ENCODE results near the gene UBE2M.
"Not testable (repeated sequence)": the region's sequence is repeated elsewhere in the genome, so short reads cannot be mapped to it uniquely, and the experiment has no call there.

Gene UBE2M

DNA sequence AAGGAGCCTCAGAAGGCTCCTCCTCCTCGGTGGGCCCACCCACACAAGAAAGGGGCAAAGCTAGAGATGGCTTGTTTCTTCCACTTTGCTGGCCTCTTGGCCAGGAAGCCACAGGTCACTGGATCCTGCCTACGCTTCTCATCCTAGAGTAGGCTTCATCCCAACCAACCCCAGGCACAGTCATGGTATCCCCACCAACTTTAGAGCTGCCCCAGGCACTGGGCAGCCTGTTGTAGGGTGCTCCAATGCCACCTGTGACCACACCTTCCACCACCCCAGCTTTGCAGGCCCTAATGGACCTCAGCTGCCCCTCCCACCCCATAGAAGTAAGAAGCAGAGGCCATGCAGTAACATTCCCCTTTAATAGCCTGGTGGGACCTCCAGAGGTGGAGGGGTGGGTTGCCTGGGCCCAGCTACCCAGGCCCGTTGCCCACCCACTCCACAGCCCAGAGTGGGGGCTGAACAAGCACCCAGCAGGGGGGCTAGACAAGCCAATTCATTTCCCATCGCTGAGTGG is 3.0 kb downstream of the UBE2M start:
- DNase-seq, result no peak

- no peak for DNase-seq
These were observed 3.7 kb downstream of the UBE2M start, which contains the start of gene CHMP2A for GRCh38 chr19:58554494-58555368. Gene CHMP2A (minus strand): TSS chr19:58555105. CDS start chr19:58554212, 893 bp downstream.

DNA sequence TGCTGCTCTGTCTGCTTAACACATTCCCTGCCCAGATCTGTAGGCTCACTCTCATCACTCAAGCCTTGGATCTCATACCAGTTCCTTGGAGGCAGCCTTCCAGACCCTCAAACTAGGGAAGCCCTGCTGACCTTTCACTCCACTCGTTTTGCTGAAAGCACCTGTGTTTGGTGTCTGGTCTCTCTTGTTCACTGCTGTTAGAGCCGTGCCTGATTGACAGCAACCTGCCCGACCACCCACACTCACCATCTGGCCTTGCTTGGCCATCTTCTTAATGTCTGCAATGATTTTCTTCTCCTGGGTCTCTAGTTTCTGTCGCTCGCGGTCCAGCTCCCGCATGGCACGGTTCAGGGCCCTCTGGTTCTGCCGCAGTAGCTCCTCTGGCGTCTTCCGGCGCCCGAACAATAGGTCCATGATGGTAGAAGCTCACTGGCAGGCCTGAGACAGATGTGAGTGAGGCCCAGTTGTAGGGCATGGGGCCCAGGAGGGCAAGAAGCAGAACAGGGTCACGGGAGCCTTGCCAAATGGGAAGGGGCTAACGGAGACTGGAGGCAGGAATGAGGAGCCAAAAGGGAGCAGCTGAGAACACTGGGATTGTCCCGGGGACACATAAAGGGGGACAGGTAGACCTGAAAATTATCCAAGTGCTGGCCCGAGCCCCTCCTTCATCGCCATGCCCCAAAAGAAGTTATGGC is 4.5 kb downstream of the UBE2M start:
- DNase-seq, result no peak

GRCh38 chr19:58552655-58553054 is 5.8 kb downstream of the UBE2M start:
- DNase-seq, result no peak

- no peak for DNase-seq
These were observed 6.6 kb downstream of the UBE2M start for GRCh38 chr19:58551577-58552471.

GRCh38 chr19:58551123-58551497 is 7.3 kb downstream of the UBE2M start:
- no peak for DNase-seq

DNA sequence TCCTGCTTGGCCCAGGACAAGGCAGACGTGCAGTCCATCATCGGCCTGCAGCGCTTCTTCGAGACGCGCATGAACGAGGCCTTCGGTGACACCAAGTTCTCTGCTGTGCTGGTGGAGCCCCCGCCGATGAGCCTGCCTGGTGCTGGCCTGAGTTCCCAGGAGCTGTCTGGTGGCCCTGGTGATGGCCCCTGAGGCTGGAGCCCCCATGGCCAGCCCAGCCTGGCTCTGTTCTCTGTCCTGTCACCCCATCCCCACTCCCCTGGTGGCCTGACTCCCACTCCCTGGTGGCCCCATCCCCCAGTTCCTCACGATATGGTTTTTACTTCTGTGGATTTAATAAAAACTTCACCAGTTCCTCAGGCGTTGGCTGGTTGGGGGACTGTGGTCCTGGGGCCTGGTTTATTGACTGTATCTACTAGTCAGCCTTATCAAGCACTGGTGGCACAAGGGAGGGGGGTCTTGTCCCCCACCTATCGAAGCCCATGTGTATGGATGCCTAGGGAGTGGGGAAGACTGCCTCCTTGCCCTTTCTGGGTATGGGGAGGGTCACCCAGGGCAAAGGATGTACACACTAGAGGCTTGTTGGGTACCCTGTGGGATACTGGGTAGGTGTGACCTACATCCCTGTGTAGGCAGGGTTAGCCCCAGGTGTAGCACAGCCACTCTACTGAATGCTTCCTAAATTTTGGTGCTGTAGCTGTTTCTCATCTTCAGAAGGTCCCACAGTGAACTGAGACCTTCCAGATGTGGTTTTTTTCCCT is 7.9 kb downstream of the UBE2M start:
- DNase-seq, result no peak

- no peak for DNase-seq
These were observed 8.6 kb downstream of the UBE2M start for GRCh38 chr19:58549664-58550361.

DNA sequence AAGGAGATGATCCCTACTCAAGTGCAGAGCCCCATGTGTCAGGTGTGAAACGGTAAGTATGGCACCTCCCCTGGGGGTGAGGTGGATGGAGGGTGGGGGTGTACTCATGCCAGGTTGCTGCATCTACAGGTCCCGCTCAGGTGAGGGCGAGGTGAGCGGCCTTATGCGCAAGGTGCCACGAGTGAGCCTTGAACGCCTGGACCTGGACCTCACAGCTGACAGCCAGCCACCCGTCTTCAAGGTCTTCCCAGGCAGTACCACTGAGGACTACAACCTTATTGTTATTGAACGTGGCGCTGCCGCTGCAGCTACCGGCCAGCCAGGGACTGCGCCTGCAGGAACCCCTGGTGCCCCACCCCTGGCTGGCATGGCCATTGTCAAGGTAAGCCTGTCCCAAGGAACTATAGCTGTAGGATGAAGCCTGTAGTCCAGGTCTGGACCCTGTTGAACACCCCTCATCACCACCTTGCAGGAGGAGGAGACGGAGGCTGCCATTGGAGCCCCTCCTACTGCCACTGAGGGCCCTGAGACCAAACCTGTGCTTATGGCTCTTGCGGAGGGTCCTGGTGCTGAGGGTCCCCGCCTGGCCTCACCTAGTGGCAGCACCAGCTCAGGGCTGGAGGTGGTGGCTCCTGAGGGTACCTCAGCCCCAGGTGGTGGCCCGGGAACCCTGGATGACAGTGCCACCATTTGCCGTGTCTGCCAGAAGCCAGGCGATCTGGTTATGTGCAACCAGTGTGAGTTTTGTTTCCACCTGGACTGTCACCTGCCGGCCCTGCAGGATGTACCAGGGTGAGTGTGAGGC is 9.3 kb downstream of the UBE2M start:
- no peak for DNase-seq

GRCh38 chr19:58547323-58548312 is 10.8 kb downstream of the UBE2M start:
- DNase-seq, result no peak

- no peak for DNase-seq
These were observed 12.3 kb downstream of the UBE2M start for GRCh38 chr19:58546019-58546530.

DNA sequence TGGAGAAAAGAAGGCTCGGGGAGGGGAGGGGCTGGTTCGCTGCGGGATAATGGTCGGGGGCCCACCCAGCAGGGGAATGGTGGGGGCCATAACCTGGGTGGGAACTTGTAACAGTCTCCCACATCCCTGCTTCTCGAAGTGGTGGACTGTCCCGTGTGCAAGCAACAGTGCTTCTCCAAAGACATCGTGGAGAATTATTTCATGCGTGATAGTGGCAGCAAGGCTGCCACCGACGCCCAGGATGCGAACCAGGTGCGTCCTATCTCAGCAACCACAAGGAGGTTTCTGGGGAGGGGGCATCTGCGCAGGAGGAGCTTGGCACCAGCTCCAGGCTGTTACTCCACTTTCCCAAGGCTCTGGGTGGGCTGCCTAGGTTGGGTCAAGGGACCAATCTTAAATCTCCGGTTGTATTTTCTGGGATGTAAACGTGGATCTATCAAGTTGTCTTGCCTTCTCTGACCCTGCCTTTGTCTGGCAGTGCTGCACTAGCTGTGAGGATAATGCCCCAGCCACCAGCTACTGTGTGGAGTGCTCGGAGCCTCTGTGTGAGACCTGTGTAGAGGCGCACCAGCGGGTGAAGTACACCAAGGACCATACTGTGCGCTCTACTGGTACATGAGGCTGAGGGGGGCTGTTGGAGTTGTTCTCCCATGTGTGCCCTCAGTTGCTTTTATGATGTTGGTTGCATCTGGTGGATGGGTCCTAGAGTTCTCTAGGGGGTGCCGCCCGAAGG is 13.0 kb downstream of the UBE2M start:
- DNase-seq, result no peak

- DNase-seq, result no peak
These were observed 13.7 kb downstream of the UBE2M start for GRCh38 chr19:58544591-58545285.

- DNase-seq, result no peak
These were observed 14.4 kb downstream of the UBE2M start, which contains the start of gene TRIM28 for GRCh38 chr19:58543826-58544590. Gene TRIM28 (plus strand): TSS chr19:58544064. CDS start chr19:58544758, 694 bp downstream.

- DNase-seq, result not testable (repeated sequence)
These were observed 15.6 kb downstream of the UBE2M start for GRCh38 chr19:58542641-58543372.

DNA sequence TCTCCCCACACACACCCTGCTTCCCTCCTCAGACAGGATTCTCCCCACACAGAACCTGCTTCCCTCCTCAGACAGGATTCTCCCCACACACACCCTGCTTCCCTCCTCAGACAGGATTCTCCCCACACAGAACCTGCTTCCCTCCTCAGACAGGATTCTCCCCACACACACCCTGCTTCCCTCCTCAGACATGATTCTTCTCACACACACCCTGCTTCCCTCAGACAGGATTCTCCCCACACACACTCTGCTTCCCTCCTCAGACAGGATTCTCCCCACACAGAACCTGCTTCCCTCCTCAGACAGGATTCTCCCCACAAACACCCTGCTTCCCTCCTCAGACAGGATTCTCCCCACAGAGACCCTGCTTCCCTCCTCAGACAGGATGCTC is 19.2 kb downstream of the UBE2M start:
- DNase-seq, result not testable (repeated sequence)

Measured in NCI-H2171 (cell line).